GM12875 (cell line): ENCODE measurements around the gene ACACB.

ENCODE experiments used
- H3K4me3 ChIP-seq: one replicate; pipeline ENCODE4 v1.5.1; 2011; ENCODE audit warnings: low read depth, low read length, control low read depth
- TF ChIP-seq, protein P1 (sequence below): IDR thresholded peaks from 2 replicates; pipeline ENCODE4 v1.5.1; 2011; ENCODE audit warnings: low read depth, mild to moderate bottlenecking, control low read depth, inconsistent platforms, low read length, moderate library complexity, borderline replicate concordance; ENCODE audit not compliant: insufficient read depth

The ACACB gene

DNA sequence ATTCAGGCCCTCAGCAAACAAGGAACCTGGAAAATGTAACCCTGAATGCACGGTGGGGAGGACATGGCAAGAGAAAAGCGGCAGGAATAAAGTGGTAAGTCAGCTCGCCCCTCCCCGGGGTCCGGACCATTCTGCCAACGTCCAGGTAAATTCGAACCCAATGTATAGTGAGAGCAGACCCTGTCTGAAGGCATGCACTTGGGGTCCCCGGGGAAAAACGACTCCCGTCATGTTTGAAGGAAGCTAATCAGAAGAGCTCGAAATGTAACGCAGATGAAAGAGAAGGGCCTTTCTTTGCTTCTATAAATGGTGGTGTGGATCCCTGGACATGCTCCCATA, 193 bp downstream of the ACACB start:
- H3K4me3 ChIP-seq = no peak overlapping the region
- TF ChIP-seq, protein P1, sequence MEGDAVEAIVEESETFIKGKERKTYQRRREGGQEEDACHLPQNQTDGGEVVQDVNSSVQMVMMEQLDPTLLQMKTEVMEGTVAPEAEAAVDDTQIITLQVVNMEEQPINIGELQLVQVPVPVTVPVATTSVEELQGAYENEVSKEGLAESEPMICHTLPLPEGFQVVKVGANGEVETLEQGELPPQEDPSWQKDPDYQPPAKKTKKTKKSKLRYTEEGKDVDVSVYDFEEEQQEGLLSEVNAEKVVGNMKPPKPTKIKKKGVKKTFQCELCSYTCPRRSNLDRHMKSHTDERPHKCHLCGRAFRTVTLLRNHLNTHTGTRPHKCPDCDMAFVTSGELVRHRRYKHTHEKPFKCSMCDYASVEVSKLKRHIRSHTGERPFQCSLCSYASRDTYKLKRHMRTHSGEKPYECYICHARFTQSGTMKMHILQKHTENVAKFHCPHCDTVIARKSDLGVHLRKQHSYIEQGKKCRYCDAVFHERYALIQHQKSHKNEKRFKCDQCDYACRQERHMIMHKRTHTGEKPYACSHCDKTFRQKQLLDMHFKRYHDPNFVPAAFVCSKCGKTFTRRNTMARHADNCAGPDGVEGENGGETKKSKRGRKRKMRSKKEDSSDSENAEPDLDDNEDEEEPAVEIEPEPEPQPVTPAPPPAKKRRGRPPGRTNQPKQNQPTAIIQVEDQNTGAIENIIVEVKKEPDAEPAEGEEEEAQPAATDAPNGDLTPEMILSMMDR = no peak

GRCh38 chr12:109120095-109120494, 3.7 kb downstream of the ACACB start:
- no peak overlapping the region for H3K4me3 ChIP-seq
- TF ChIP-seq, protein P1 = no peak

DNA sequence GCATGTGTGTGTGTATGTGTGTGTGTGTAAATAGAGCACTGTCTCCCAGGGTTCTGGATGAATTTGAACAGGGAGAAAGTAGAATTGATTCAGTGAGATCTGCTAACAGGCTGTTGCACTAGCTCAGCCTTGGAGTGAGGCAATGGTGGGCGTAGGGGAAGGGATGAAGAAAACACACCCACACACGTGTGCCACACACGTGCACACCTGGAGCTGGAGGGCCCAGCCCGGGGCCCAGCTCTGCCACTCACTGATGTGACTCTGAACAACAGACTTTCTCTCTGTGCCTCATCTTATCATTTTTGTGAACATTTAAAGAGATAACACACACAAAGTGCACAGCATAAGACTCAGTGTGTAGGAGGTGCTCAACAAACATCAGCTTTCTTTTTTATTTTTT, 4.2 kb downstream of the ACACB start:
- TF ChIP-seq, protein P1 = no peak
- no peak overlapping the region for H3K4me3 ChIP-seq

- TF ChIP-seq, protein P1 = no peak
- H3K4me3 ChIP-seq = no peak overlapping the region
These were observed 5.0 kb downstream of the ACACB start for GRCh38 chr12:109121346-109121880.

- H3K4me3 ChIP-seq = no peak overlapping the region
- TF ChIP-seq, protein P1 = no peak
These were observed 8.7 kb downstream of the ACACB start for GRCh38 chr12:109124878-109125648.

GRCh38 chr12:109125791-109126190, 9.4 kb downstream of the ACACB start:
- TF ChIP-seq, protein P1 = no peak
- no peak overlapping the region for H3K4me3 ChIP-seq

DNA sequence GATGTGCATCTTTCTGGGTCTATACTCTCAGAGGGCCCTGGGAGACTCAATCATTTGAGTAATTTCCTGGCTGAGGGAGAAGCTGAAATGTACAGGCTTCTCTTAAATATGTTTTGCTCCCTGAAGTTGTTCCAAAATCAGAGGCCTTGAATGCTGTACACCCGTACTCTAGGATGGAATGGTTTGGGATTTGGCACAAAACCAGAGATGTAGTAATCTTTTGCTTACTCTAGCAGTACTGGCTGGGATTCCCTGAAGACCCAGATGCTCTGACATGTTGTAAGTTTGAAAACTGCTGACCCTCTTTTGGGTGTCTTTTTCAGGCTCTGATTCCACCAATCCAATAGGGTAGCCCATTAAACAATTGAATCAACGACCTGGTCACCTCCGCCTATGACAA, 10.4 kb downstream of the ACACB start:
- TF ChIP-seq, protein P1 = no peak
- no peak overlapping the region for H3K4me3 ChIP-seq
